Right kidney (tissue), 9 donors: ENCODE results near the gene OXGR1.
"Not testable (repeated sequence)": the region's sequence is repeated elsewhere in the genome, so short reads cannot be mapped to it uniquely, and the experiment has no call there.

Experiments used
- DNase-seq: peaks from one replicate; pipeline ENCODE4 v3.0.0-alpha.2; 2016
- long read RNA-seq, 8 donors: transcript quantifications; one replicate each; lab custom pipeline, GENCODE V29; 2026

OXGR1 gene
- long read RNA-seq, donor 1, partial matches to known transcripts: 0 of 1 reads
- long read RNA-seq, donor 1, other reads (novel, unspliced or antisense): 0 of 1 reads
- long read RNA-seq, donor 2: 0 reads
- long read RNA-seq, donor 3, partial matches to known transcripts: 0 of 1 reads
- long read RNA-seq, donor 3, other reads (novel, unspliced or antisense): 0 of 1 reads
- long read RNA-seq, donor 4: 0 reads
- long read RNA-seq, donor 5, partial matches to known transcripts: 0 of 1 reads
- long read RNA-seq, donor 5, other reads (novel, unspliced or antisense): 0 of 1 reads
- long read RNA-seq, donor 6: 0 reads
- long read RNA-seq, donor 7, partial matches to known transcripts: 0 of 2 reads
- long read RNA-seq, donor 7, other reads (novel, unspliced or antisense): 0 of 2 reads
- long read RNA-seq, donor 8: 0 reads

GRCh38 chr13:96994017-96994857 is at the start of gene OXGR1:
TSS of gene OXGR1 (minus strand) at chr13:96994476. CDS start at chr13:96987759, 6,717 bp downstream.
- peak; percentile 78 for DNase-seq

- DNase-seq: no peak
These were observed 49.0 kb upstream of the OXGR1 start for GRCh38 chr13:97043302-97043701.

- DNase-seq: no peak
These were observed 36.6 kb upstream of the OXGR1 start for GRCh38 chr13:97030705-97031452.

- peak; percentile 37 for DNase-seq
These were observed 34.4 kb upstream of the OXGR1 start for GRCh38 chr13:97028441-97029299.

GRCh38 chr13:97027162-97027554 is 32.9 kb upstream of the OXGR1 start:
- no peak for DNase-seq

- no peak for DNase-seq
These were observed 32.4 kb upstream of the OXGR1 start for GRCh38 chr13:97026531-97027161.

GRCh38 chr13:97023812-97024211 is 29.5 kb upstream of the OXGR1 start:
- DNase-seq: not testable (repeated sequence)

GRCh38 chr13:97023117-97023516 is 28.8 kb upstream of the OXGR1 start:
- DNase-seq: no peak

- DNase-seq: no peak
These were observed 27.0 kb upstream of the OXGR1 start for GRCh38 chr13:97021241-97021640.

- no peak for DNase-seq
These were observed 26.5 kb upstream of the OXGR1 start for GRCh38 chr13:97020689-97021240.

- no peak for DNase-seq
These were observed 25.9 kb upstream of the OXGR1 start for GRCh38 chr13:97020194-97020593.

GRCh38 chr13:97019236-97019635 is 25.0 kb upstream of the OXGR1 start:
- DNase-seq: no peak

GRCh38 chr13:97018029-97018819 is 23.9 kb upstream of the OXGR1 start:
- DNase-seq: peak; percentile 53

- DNase-seq: no peak
These were observed 23.0 kb upstream of the OXGR1 start for GRCh38 chr13:97017322-97017721.

GRCh38 chr13:97015661-97016350 is 21.5 kb upstream of the OXGR1 start:
- no peak for DNase-seq

- no peak for DNase-seq
These were observed 18.2 kb upstream of the OXGR1 start for GRCh38 chr13:97012251-97013048.

- no peak for DNase-seq
These were observed 17.3 kb upstream of the OXGR1 start for GRCh38 chr13:97011446-97012131.

- DNase-seq: no peak
These were observed 14.4 kb upstream of the OXGR1 start for GRCh38 chr13:97008643-97009042.
